C4-2B (cell line): ENCODE measurements around the gene GDF7.
A peak's percentile ranks its signal among the peaks of the same experiment; 100 is the strongest.

Experiments
- H3K27ac ChIP-seq: fragments of 450-650 bp; 2 replicates; pipeline ENCODE4 v1.5.1; 2017
- CTCF ChIP-seq: fragments of 450-650 bp; conservative IDR thresholded peaks from 2 replicates; pipeline ENCODE4 v1.5.1; 2017; ENCODE audit warnings: mild to moderate bottlenecking
- ZFX ChIP-seq: fragments of 450-650 bp; IDR thresholded peaks from 2 replicates; pipeline ENCODE4 v1.6.1; 2017

The GDF7 gene

DNA sequence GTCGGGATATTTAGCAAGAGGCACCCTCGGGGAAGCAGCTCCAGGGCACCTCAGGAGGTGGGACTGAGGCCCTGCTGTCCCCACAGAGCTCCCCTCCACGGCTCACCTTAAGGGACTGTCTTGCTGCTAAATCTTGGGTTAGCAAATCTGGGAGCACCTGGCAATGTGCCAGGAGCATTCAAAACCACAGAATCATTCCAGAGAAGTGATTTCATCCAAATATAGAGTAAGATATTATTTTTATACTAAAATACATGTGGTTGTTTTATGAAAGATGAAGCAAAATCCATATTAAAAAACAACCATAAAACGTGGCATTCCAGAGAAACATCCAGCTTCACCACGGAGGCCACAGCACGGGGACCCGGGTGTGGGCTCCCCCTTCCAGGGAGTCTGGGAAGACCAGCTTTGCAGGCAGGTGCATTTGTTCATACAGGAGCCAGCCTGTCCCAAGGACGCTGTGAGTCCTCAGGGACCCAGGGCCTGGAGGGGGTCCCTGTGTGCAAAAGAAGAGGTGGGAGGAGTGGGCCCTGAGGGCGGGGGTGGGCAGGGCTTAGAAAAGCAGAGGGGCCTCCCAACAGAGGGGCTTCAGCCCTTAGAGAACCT lies 32.3 kb upstream of the GDF7 start:
- no peak overlapping the region for H3K27ac ChIP-seq
- TF ChIP-seq CTCF (no peak), ZFX (no peak)

GRCh38 chr2:20635113-20635510 lies 31.8 kb upstream of the GDF7 start:
- no peak overlapping the region for H3K27ac ChIP-seq
- no peak for TF ChIP-seq ZFX
- no peak for TF ChIP-seq CTCF

DNA sequence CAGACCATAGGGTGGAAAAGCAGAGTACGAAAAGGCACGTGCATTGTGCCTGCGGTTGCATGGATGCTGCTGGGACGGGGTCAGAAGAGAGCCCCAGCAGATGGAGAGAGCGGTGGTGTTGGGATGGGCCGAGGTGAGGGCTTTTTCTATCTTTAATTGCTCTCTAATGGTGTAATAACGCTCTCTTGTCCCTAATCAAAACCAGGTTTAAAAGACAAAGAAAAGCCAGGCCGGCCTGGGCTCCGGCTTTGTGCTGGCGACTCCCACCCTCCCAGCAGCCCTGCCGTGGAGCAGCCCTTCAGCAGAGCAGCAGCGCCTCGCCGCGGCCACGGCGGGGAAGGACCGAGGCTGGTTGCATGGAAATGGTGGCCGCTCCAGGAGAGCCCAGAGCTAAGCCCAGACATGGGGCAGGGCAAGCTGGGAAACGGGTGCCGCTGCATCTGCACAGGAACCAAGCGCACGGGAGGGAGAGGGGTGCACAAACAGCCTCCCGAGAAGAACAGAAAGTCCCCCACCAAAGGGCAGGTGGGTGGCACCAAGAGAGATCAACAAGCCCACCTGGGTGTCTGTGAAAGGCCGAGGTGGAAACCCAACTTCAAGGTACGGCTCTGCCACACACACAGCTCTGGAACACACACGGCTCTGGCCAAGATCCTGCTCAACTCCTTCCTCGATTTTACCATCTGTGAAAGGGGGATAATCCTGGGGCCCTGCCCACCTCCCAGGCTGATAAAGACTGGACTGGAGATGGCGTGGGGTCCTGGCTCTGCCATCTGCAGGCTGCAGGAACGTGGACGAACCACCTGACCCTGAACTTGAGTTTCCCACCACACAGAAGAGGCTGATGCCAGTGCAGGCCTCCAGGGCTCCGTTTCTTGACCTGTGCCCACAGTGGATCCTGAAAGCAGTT lies 31.0 kb upstream of the GDF7 start:
- TF ChIP-seq CTCF (peak; percentile 81), ZFX (no peak)
- H3K27ac ChIP-seq: 0 out of 2 replicates have a peak overlapping the region, but pooled peaks have one; percentile 5

GRCh38 chr2:20637147-20637546 lies 29.8 kb upstream of the GDF7 start:
- no peak overlapping the region for H3K27ac ChIP-seq
- TF ChIP-seq CTCF (no peak), ZFX (no peak)

- H3K27ac ChIP-seq: no peak overlapping the region
- no peak for TF ChIP-seq ZFX
- no peak for TF ChIP-seq CTCF
Measured at GRCh38 chr2:20638014-20638413, 28.9 kb upstream of the GDF7 start.

DNA sequence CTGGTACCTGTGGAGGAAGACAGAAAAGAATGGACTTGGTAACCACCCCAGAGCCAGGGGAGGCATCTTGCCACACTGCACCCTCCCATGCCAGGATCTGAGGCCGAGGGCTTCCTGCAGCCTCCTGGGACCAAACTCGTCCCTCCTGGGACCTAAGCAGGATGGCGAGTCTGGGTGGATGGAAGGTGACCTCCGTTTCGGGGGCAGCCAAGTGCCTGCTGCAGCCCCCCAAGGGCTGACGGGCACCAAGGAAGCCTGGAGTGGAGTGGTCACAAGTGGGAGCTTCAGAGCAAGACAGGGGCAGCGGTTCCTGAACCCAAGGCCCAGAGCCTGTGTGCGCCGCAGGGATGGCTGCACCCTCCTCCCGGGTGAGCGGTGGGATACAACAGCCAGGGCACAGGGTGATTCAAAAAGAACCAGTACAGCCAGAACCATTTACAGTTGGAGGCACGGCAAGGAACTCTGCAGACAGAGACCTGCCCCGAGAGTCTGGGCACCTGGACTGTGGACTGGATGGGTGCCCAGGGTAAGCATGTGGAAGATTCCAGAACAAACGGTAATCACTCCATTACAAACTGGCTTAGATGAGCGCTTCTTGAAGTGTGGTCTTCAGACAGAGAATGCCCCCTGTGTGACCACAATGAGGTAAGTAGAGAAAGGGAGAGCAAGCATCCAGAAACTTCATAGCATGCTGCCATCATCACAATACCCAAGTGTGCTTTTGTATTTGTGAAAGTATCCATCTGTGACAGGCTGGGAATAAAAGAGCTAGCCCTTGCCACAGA lies 28.1 kb upstream of the GDF7 start:
- H3K27ac ChIP-seq: no peak overlapping the region
- no peak for TF ChIP-seq CTCF
- no peak for TF ChIP-seq ZFX
